Kidney (tissue), 14 donors: ENCODE data around the gene KRT1. TPM values are rescaled to one million over a fixed set of nuclear protein-coding genes. Genes with fewer than 3 reads are reported as not detected.

Source experiments
- DNase-seq, 5 donors: peaks; one replicate each; pipeline ENCODE4 v3.0.0-alpha.2; 2013 to 2020
- FAIRE-seq: peaks from 2 replicates; lab custom pipeline; 2012; peaks lifted over from hg19 to GRCh38; lab: Jason Lieb, UNC
- H3K27ac ChIP-seq, 2 donors: one replicate each; pipeline ENCODE4 v1.7.0; 2013; ENCODE audit warnings: low read depth in 2 of 2, low read length in 2 of 2, inconsistent platforms in 1 of 2
- H3K27me3 ChIP-seq: one replicate; pipeline ENCODE4 v1.7.1; 2013; ENCODE audit warnings: low read length, inconsistent platforms; ENCODE audit not compliant: control insufficient read depth, insufficient read depth
- H3K36me3 ChIP-seq, 3 donors: one replicate each; pipeline versions ENCODE4 v1.7.0 to v1.7.1; 2013; ENCODE audit warnings: low read length in 3 of 3, control low read depth in 1 of 3, inconsistent platforms in 1 of 3; ENCODE audit not compliant: insufficient read depth in 3 of 3, control insufficient read depth in 2 of 3
- H3K4me1 ChIP-seq, 3 donors: one replicate each; pipeline versions ENCODE4 v1.7.0 to v1.7.1; 2013; ENCODE audit warnings: low read length in 3 of 3, inconsistent platforms in 1 of 3, low read depth in 1 of 3; ENCODE audit not compliant: control insufficient read depth in 2 of 3, insufficient read depth in 2 of 3
- H3K4me3 ChIP-seq, 3 donors: one replicate each; pipeline versions ENCODE4 v1.7.0 to v1.8.1; 2013; ENCODE audit warnings: low read length in 3 of 3, control low read depth in 1 of 3, inconsistent platforms in 1 of 3
- H3K9ac ChIP-seq, 3 donors: one replicate each; pipeline versions ENCODE4 v1.7.0 to v1.7.1; 2013; ENCODE audit warnings: low read length in 3 of 3, control low read depth in 1 of 3, inconsistent platforms in 1 of 3
- H3K9me3 ChIP-seq, 3 donors: one replicate each; pipeline versions ENCODE4 v1.7.0 to v1.7.1; 2013; ENCODE audit warnings: low read length in 3 of 3, control low read depth in 1 of 3, inconsistent platforms in 1 of 3; ENCODE audit not compliant: control insufficient read depth in 2 of 3, insufficient read depth in 1 of 3
- intact Hi-C: fragments of 100-400 bp; cut with DNase I; formaldehyde crosslinking; loops from one replicate; pipeline ENCODE4 v1.11.1; 2022
- polyA plus RNA-seq: library from polyadenylated mRNA; stranded (reverse); fragments of 350-450 nt; fragmentation: Illumina TruSeq; extraction: RNeasy Lipid Tissue Mini Kit (QIAGEN cat#74804); gene quantifications from one replicate; pipeline ENCODE4 v1.2.3, GENCODE V29; 2014; ENCODE audit warnings: low read depth, low replicate concordance; ENCODE audit not compliant: insufficient read depth
- total RNA-seq: library from RNA; stranded (reverse); fragmentation: NEBNext Ultra II Directional; extraction: Animal tissue kit (Norgen Biotek cat#: 25700); gene quantifications from one replicate; pipeline ENCODE4 v1.2.1, GENCODE V29; 2021
- TF ChIP-seq, protein P1 (sequence below): IDR thresholded peaks from 3 replicates; pipeline ENCODE4 v1.5.1; 2012; ENCODE audit warnings: mild to moderate bottlenecking, moderate library complexity, borderline replicate concordance; ENCODE audit not compliant: insufficient read depth; ENCODE audit errors: extremely low read depth
- donor health status: control.
- donor health status: control.
- donor health status: control.
- donor health status: control.
- donor health status: control.
- donor health status: DM: yes; HTN: yes; CAD: no.
- donor health status: Normal renal cell carcinoma (clear cell type).

KRT1 gene
- total and polyA plus RNA-seq, 2 donors from 2014 or later, result not detected

DNA sequence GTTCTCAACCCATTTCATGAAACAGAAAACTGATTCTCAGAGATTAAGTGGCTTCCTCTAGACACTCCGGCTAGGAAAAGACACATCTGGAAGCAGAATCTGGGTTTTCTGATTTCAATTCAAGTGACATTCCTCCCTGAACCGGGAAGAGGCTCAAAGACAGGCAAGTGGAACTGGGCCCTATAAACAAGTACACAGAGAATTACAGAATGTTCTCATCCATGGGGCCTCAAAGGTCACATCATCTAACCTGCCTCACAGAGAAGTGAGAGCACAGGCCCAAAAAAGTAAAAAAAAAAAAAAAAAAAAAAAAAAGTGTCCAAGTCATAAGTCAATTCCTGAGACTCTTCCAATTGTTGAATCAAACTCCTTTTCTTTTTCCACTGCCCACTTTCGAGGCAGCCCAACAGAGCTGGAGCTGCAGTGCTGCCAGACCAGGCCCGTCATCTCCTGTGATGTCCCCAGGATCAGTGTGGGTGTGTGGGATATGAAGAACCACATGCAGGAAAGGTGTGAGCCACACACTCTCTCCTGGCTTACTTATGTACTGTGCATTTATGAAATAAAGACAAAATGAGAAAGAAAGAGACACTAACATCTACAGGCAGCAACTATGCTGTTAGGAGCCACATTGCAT lies 2.8 kb upstream of the KRT1 start:
- Histone ChIP-seq H3K27me3 (no peaks in the 10 kb centered on the region), H3K4me1 (no peaks in the 10 kb centered on the region), H3K9ac (no peak overlapping the region), H3K27ac (no peak overlapping the region), H3K36me3 (no peaks in the 10 kb centered on the region), H3K9me3 (no peaks in the 10 kb centered on the region), H3K4me3 (no peak overlapping the region)
- TF ChIP-seq, protein P1, sequence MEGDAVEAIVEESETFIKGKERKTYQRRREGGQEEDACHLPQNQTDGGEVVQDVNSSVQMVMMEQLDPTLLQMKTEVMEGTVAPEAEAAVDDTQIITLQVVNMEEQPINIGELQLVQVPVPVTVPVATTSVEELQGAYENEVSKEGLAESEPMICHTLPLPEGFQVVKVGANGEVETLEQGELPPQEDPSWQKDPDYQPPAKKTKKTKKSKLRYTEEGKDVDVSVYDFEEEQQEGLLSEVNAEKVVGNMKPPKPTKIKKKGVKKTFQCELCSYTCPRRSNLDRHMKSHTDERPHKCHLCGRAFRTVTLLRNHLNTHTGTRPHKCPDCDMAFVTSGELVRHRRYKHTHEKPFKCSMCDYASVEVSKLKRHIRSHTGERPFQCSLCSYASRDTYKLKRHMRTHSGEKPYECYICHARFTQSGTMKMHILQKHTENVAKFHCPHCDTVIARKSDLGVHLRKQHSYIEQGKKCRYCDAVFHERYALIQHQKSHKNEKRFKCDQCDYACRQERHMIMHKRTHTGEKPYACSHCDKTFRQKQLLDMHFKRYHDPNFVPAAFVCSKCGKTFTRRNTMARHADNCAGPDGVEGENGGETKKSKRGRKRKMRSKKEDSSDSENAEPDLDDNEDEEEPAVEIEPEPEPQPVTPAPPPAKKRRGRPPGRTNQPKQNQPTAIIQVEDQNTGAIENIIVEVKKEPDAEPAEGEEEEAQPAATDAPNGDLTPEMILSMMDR, result no peak
- intact Hi-C loops, result no loop called here
- no peak for DNase-seq
- no peak for FAIRE-seq

GRCh38 chr12:52682381-52682660 lies 2.1 kb upstream of the KRT1 start:
- DNase-seq, result no peak
- TF ChIP-seq, protein P1, result no peak
- Histone ChIP-seq H3K9me3 (no peaks in the 10 kb centered on the region), H3K27me3 (no peaks in the 10 kb centered on the region), H3K4me1 (no peaks in the 10 kb centered on the region), H3K27ac (no peak overlapping the region), H3K36me3 (no peaks in the 10 kb centered on the region), H3K4me3 (no peak overlapping the region), H3K9ac (no peak overlapping the region)
- intact Hi-C loops, result no loop called here
- no peak for FAIRE-seq

GRCh38 chr12:52681526-52682380 lies 1.5 kb upstream of the KRT1 start:
- Histone ChIP-seq H3K27me3 (no peaks in the 10 kb centered on the region), H3K9me3 (no peaks in the 10 kb centered on the region), H3K4me3 (no peak overlapping the region), H3K36me3 (no peaks in the 10 kb centered on the region), H3K9ac (no peak overlapping the region), H3K27ac (no peak overlapping the region), H3K4me1 (no peaks in the 10 kb centered on the region)
- FAIRE-seq (no peak), DNase-seq (no peak)
- intact Hi-C loops, result no loop called here
- TF ChIP-seq, protein P1, result no peak
